Measurements from ENCODE around the gene UBXN6.

GRCh38 chr19:4472174-4472974 lies 14.8 kb upstream of the UBXN6 start, which contains the start of gene HDGFL2:
- no peak for TF ChIP-seq CTCF (IDR thresholded peaks at IDR 0.05; ENCODE audit: borderline replicate concordance, extremely low read depth, low read length, poor library complexity, severe bottlenecking)
- no peak for TF ChIP-seq EZH2 (IDR thresholded peaks at IDR 0.05; ENCODE audit: borderline replicate concordance, low read depth, low read length, severe bottlenecking)

All from DND-41 (cell line).